ENCODE measurements around the gene SSUH2. TPM values are rescaled to one million over a fixed set of nuclear protein-coding genes. Genes with fewer than 3 reads are reported as not detected.

Gene SSUH2
- total RNA-seq, 4 donors from 2014 or later = 0.70 to 1.5 TPM; not detected in 2

- Histone ChIP-seq H3K27ac (no peak overlapping the region), H3K36me3 (no peaks in the 10 kb centered on the region), H3K4me3 (no peak overlapping the region), H3K27me3 (no peaks in the 10 kb centered on the region), H3K9me3 (no peaks in the 10 kb centered on the region), H3K4me1 (no peaks in the 10 kb centered on the region)
- intact Hi-C loops (cut with DNase I; ENCODE audit: low total_unique reads) = no loop called here
- TF ChIP-seq CTCF (IDR thresholded peaks at IDR 0.05) (no peak), POLR2A (IDR thresholded peaks at IDR 0.05) (no peak)
- no peak for DNase-seq
Observed at GRCh38 chr3:8650583-8651416, 6.2 kb upstream of the SSUH2 start.

GRCh38 chr3:8649757-8650156, 5.2 kb upstream of the SSUH2 start:
- no peaks in the 10 kb centered on the region for H3K36me3 ChIP-seq
- H3K4me1 ChIP-seq = no peaks in the 10 kb centered on the region
- no peak overlapping the region for H3K27ac ChIP-seq
- H3K9me3 ChIP-seq = no peaks in the 10 kb centered on the region
- H3K4me3 ChIP-seq = no peak overlapping the region
- no peaks in the 10 kb centered on the region for H3K27me3 ChIP-seq
- intact Hi-C loops (cut with DNase I; ENCODE audit: low total_unique reads) = no loop called here
- TF ChIP-seq CTCF (IDR thresholded peaks at IDR 0.05) (no peak), POLR2A (IDR thresholded peaks at IDR 0.05) (no peak)
- DNase-seq = no peak

- no peak for TF ChIP-seq POLR2A (IDR thresholded peaks at IDR 0.05)
- no peak for TF ChIP-seq CTCF (IDR thresholded peaks at IDR 0.05)
- intact Hi-C loops (cut with DNase I; ENCODE audit: low total_unique reads) = no loop called here
- no peak for DNase-seq
Observed at GRCh38 chr3:8648909-8649741, 4.5 kb upstream of the SSUH2 start.

GRCh38 chr3:8647137-8647985, 2.8 kb upstream of the SSUH2 start:
- Histone ChIP-seq H3K27ac (no peak overlapping the region), H3K4me1 (no peaks in the 10 kb centered on the region)

More at GRCh38 chr3:8648909-8649741, 4.5 kb upstream of the SSUH2 start:
- Histone ChIP-seq H3K27me3 (no peaks in the 10 kb centered on the region), H3K36me3 (no peaks in the 10 kb centered on the region), H3K4me1 (no peaks in the 10 kb centered on the region), H3K4me3 (no peak overlapping the region), H3K9me3 (no peaks in the 10 kb centered on the region), H3K27ac (no peak overlapping the region)

More at GRCh38 chr3:8647137-8647985, 2.8 kb upstream of the SSUH2 start:
- no peak for TF ChIP-seq POLR2A (IDR thresholded peaks at IDR 0.05)
- TF ChIP-seq CTCF (IDR thresholded peaks at IDR 0.05) = no peak
- Histone ChIP-seq H3K9me3 (no peaks in the 10 kb centered on the region), H3K4me3 (no peak overlapping the region), H3K36me3 (no peaks in the 10 kb centered on the region), H3K27me3 (no peaks in the 10 kb centered on the region)
- intact Hi-C loops (cut with DNase I; ENCODE audit: low total_unique reads) = no loop called here
- DNase-seq = no peak

Data from uterus (tissue), 4 donors.